HG03159 (cell line): ENCODE results near the gene RWDD4.

Source experiments
- ATAC-seq: cut with Tn5 transposase; IDR thresholded peaks from one replicate; pipeline ENCODE4 v1.9.1; 2021; ENCODE audit warnings: mild to moderate bottlenecking, moderate library complexity; ENCODE audit not compliant: unreplicated experiment

The RWDD4 gene

DNA sequence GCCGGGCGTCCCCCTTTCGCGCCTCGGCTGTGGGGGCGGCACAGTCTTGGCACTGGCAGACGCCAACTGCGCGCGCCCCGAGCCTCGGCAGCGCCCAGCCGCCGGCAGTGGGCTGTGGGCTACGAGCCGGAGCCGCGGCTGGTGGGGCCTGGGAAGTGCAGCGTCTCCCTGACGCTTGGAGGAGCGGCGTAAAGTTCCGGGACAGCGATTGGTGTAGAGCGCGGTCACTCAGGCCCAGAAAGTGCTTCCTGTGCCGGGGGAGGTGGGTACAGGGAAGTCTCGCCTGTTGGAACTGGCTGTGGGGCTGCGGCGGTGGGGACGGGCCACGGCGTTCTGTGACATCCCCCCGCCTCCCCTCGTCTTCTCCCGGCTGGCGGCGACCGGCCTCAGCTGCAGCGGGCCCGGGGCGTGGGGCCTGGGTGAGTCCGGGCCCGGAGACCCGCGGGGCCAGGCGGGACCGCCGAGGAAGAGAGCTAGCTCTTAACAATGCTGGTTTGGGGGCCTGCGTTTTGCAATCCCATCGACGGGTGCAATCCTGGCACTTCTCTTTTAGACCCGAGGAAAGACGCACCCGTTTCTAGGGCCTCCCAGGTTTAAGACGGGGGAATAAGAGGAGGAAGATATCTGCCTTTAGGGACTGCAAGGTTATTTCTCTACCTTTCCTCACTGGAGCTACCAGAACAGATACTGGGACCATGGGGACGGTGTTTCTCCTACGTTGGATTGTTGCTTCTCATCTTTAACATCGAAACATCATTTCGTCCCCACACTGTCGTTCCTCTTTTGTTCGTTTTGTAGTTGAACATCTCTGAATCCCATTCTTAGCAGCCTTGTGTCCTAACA, at the start of gene RWDD4, which contains the start of gene TRAPPC11:
TSS of gene RWDD4 (minus strand) at position 157 of the 843 bp plus-strand sequence. CDS start 233 bp downstream, outside the sequence.
TSS of gene TRAPPC11 (plus strand) at position 265 of the 843 bp plus-strand sequence. CDS start 4,575 bp downstream, outside the sequence.
- peak; percentile 100 for ATAC-seq

DNA sequence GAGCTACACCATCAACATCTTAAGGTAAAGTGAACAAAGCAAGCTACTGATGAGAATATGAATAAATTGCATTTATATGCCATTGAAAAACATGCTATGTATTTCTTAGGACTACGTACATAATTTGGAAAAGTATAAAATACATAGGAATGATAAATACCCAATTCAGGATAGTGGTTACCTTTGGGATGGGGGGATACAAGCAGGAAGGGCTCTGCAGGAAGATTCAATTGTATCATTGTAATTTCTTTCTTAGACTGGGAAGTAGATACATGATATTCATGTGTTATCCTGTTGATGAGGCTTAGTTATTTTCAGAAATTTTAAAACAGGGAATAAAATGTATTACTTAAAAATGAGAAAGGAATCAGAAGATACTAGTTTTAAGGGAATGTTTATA, 43.5 kb upstream of the RWDD4 start:
- no peak for ATAC-seq

DNA sequence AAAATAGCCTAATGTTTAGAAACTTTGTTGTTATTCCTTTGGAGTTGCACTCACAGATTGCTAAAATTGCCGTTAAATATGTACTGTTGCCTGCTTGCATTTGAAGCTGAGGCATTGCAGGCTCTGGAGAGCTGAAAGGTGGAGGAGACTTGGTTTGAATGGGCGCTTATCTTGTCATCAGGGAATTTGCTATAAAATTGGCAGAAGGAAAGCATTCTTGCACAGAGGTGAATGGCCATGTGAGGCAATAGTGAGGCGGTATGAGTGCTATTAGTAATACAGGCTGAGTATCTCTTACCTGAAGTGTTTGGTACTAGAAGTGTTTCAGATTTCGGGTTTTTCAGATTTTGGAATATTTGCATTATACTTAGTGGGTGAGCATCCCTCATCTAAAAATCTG, 41.4 kb upstream of the RWDD4 start:
- no peak for ATAC-seq

DNA sequence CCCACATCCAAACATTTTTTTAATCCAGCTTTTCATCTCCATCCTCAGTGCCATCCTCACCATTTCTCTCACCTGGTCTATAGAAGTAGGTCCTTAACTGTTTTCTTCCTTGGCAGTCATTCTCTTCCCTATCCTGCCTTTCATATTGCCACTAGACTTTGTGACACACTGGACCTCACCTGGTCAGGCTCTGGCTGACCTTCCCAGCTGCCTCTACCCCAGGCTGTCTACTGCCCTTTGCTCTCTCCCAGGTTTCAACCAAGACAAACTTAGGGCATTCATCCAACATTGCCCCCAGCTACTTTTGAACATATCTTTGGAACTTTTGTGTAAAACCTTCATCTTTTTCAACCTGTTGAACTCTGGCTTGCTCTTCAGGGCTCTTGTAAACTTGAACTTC, 39.9 kb upstream of the RWDD4 start:
- no peak for ATAC-seq

- no peak for ATAC-seq
Measured at GRCh38 chr4:183691897-183692296, 32.9 kb upstream of the RWDD4 start.

DNA sequence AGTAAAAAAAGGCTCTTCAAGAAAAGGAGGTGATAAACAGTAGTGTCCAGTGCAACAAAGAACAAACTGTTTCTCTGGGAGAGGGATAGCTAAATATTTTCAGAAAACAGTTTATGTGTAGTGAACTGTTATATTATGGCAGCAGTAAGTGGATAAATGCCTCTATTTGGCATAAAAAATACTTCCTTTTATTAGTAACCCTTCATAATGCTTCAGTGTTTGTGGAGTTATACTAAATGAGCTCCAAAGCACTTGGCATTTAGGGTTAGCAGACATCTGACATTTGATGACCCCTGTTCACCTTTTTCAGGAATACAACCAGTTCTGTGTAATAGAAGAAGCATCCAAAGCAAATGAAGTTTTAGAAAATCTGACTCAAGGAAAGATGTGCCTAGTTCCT, 32.0 kb upstream of the RWDD4 start:
- ATAC-seq = no peak

DNA sequence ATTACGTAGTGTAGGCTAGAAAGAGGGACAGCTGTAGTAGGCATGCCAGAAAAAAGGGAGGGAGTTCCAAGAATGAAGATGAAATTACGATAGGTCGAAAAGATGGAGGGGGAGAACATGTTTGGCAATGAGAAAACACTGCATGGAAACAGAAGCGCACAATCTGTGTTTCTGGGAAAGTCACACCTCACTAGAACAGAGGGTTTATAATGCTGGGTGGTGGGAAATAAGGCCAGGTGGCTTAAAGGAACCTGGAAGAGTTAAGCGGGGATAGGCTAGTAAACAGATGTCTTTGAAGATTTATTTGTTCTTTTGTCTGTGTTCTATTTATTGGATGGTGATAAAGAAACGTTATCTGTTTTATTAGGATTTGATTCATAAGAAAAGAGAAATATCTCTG, 29.2 kb upstream of the RWDD4 start:
- no peak for ATAC-seq

- ATAC-seq = no peak
Measured at GRCh38 chr4:183686461-183686860, 27.5 kb upstream of the RWDD4 start.

DNA sequence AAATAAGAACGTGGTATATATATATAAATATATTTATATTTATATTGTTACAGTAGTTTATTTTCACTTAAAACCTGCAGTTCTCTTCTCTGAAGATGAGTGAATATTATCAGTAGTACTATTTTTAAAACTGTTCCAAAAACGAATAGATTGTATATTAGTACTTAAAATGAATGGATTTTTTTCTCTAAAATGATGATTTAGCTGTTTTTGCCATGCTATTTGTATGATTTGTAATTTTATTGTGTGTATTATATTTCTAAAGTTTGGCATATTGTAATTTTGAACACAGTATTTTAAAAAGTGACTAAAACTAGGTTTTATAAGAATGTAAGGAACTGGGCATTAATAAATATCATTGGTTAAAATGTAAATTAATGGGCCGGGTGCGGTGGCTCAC, 22.1 kb upstream of the RWDD4 start:
- no peak for ATAC-seq

DNA sequence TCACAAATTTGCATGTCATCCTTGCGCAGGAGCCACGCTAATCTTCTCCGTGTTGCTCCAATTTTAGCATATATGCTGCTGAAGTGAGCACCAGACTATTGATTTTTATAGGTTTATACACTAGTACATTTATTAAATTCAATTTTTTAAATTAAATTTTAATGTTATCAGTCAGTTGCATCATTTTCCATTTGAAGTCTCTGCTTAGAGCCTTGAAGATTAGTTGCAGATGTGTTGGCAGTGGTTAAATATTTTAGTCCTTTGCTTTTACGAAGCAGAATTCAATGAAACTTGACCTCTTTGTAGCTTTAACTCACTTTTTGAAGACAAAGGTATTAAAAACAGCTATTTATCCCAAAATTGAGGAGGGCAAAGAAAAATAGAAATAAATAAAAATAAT, 16.6 kb upstream of the RWDD4 start:
- no peak for ATAC-seq

DNA sequence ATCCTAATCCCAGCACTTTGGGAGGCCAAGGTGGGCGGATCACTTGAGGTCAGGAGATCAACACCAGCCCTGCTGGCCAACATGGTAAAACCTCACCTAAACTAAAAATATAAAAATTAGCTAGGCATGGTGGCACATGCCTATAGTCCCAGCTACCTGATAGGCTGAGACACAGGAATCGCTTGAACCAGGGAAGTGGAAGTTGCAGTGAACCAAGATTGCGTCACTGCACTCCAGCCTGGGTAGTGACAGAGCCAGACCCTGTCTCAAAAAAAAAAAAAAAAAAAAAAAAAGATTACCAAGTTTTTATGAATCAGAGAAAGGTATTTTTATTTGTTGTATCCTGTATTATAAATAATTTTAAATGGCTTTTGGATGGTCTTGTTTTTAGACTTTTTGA, 15.2 kb upstream of the RWDD4 start:
- no peak for ATAC-seq

DNA sequence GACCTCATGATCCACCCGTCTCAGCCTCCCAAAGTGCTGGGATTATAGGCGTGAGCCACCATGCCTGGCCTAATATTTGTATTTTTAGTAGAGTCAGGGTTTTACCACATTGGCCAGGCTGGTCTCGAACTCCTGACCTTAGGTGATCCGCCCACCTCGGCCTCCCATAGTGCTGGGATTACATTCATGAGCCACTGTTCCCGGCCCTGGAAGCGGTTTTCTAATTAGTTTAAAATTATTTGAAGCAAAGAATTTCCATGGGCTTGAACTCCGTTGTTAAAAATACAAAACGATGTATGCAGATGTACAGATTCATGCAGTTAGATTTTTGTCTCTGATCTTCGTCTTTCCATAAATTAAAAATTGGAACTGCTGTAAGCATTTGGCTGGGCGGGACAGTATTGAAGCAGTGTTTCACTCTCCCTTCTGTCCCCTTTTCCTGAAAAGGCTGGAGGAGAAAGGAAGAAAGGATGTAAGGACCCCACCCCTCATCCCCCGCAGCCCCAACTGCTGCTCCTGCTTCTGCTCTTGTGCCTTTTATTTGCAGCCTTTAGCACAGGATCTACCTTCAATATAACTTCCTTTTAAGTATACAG, 12.1 kb upstream of the RWDD4 start:
- ATAC-seq = no peak

GRCh38 chr4:183670251-183670650, 11.3 kb upstream of the RWDD4 start:
- ATAC-seq = no peak

GRCh38 chr4:183666088-183666487, 7.1 kb upstream of the RWDD4 start:
- no peak for ATAC-seq

- ATAC-seq = no peak
Measured at GRCh38 chr4:183659872-183660242, 872 bp upstream of the RWDD4 start.

DNA sequence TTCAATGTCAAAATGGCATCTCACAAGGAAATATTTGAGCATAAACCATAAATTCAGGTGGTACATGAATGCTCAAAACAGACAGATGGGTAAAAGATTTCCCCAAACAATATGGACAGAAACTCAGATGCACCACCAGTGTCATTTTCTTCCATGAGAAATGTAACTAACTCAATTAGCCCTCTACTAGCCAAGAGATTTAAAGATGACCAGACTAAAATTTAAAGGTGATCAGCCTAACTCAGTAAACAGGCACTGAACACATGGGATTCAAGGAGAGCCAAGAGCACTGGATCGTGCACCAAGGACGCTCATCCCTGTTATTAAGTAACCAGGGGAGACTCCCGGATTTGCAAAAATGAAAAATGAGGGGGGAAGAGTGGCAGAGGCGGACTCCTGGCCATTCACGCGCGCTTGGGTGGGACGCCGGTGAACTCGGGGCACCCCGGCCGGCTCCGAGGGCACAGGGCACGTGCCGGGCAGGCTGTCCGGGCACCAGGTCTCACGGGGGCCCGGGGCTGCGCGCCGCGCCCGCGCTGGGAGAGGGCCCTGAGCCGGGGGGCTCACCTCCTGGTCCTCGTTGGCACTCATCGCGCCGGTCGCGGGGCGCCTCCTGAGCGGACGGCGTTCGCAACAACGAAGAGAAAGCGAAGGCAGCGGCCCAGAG, 490 bp downstream of the RWDD4 start:
- no peak for ATAC-seq

DNA sequence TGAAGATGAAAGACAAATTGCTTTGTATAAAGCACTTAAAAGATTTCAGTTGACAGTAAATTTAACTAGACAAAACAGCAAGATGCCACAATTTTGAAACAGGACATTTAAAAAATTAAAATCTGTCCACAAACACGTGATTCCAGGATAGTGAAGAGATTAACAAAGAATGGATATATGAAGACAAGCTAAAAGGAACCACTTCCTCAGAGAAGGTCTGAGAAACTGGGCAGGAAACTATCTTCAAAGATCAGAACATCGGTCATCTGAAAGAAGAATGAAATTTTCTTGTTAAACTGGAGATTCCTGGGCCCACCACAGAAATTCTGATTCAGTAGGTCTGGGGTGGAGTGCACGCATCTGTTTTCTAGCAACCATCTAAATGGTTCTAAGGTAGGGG, 1.4 kb downstream of the RWDD4 start:
- ATAC-seq = no peak

DNA sequence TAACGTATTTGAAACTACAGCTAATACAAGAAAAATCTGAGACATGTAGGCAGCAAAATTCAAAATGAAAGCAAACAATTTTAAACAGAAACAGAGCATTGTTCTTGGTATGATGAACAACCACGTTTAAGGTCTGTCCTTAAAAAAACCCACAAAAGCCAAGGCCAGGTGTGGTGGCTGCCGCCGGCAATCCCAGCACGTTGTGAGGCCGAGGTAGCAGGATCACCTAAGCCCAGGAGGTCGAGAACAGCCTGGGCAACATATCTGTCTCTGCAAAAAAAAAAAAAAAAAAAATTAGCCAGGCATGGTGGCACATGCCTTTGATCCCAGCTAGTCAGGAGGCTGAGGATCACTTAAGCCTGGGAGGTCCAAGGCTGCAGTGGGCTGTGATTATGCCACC, 13.7 kb downstream of the RWDD4 start:
- ATAC-seq = no peak

- no peak for ATAC-seq
Measured at GRCh38 chr4:183639291-183639690, 19.7 kb downstream of the RWDD4 start.

DNA sequence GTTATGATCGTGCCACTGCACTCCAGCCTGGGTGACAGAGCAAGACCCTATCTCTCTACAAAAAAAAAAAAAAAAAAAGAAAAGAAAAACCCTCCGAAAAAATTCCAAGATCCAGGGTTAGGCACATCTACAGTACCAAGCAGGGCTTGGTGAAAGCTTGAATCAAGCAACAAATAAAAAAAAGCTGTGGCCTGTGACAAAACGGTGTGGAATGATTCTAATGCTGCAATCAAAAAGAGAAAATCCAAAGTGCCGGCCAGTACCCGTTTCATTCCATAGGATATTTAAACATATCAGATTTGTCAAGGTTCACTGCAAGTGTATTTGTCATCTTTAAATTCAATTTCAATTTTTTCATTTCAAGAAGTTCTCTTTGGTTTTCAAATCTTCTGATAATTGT, 20.5 kb downstream of the RWDD4 start:
- ATAC-seq = no peak

GRCh38 chr4:183637461-183637860, 21.5 kb downstream of the RWDD4 start:
- no peak for ATAC-seq

GRCh38 chr4:183636923-183637322, 22.1 kb downstream of the RWDD4 start:
- no peak for ATAC-seq
